Heart left ventricle (tissue), 13 donors: ENCODE results near the gene AHNAK2.

Experiments used
- CTCF ChIP-seq, 12 donors: fragments of 200-600 bp; sonication (generic) in 4 of 12; IDR thresholded peaks; one replicate each; pipeline versions ENCODE4 v1.5.0 to v1.8.0; 2018 to 2022; ENCODE audit warnings: antibody characterized with exemption in 12 of 12, mild to moderate bottlenecking in 5 of 12
- POLR2A ChIP-seq, 2 donors: fragments of 450-650 bp; IDR thresholded peaks; one replicate each; pipeline ENCODE4 v1.6.1; 2017; ENCODE audit warnings: antibody characterized with exemption in 2 of 2, mild to moderate bottlenecking in 2 of 2, moderate library complexity in 2 of 2
- donor health status: ischemic (EF 13 %, LVEDD 7.1; RV severe dilation, severe dysfunction).
- donor health status: DM: no; HTN: yes; CAD: no.
- donor health status: DM: no; HTN: no; CAD: no.
- donor health status: ischemic (EF 25% LVEDD 6.9; RV normal size, moderate dysfunction).
- donor health status: ischemic (EF 25% LVEDD 5.7; RV mildly dilated, moderate dysfunction).
- donor health status: ischemic (EF 35%, LVEDD 5.7; RV mildly dilated, moderate dysfunction).
- donor health status: nonischemic (EF 11% LVEDD 7.7; RV severe dilation, severe dysfunction).
- donor health status: DM: yes; HTN: yes; CAD: no.
- donor health status: PGD.
- donor health status: ischemic (EF 29% LVEDD 5.4; RV normal size, mild dysfunction).
- donor health status: nonischemic (EF 23%, LVEDD 6.1; RV moderate dilation, normal function).

GRCh38 chr14:104919993-104920315, 58.2 kb downstream of the AHNAK2 start:
- no peak for TF ChIP-seq CTCF (IDR thresholded peaks at IDR 0.05)
- no peak for TF ChIP-seq POLR2A (IDR thresholded peaks at IDR 0.05)
